Ramos (cell line): ENCODE measurements around the gene TSPAN16.

ENCODE experiments used
- in situ Hi-C: fragments of 300-500 bp; cut with MboI; formaldehyde crosslinking; loops from one replicate; pipeline ENCODE4 v1.14.3; 2022; ENCODE audit warnings: low sequenced_read_pairs; ENCODE audit not compliant: unreplicated experiment

The TSPAN16 gene

DNA sequence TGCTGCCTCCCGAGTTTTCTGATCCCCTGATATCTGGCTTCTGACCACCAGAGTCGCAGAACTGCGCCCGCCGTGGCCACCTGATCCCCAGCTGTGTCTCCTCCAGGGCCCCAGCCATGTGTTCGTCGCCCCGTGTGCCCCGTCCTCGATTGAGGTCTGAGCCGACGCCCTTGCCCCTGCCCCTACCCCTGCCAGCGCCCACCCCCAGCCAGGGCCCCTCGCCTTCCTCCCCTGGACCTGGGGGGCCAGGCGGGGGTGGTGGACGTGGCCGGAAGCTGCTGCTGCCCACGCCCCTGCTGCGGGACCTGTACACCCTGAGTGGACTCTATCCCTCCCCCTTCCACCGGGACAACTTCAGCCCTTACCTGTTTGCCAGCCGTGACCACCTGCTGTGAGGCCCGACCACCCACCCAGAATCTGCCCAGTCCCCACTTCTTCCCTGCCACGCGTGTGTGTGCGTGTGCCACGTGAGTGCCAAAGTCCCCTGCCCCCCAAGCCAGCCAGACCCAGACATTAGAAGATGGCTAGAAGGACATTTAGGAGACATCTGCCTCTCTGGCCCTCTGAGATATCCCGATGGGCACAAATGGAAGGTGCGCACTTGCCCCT lies 68.4 kb downstream of the TSPAN16 start:
- in situ Hi-C loops, result no loop called here

DNA sequence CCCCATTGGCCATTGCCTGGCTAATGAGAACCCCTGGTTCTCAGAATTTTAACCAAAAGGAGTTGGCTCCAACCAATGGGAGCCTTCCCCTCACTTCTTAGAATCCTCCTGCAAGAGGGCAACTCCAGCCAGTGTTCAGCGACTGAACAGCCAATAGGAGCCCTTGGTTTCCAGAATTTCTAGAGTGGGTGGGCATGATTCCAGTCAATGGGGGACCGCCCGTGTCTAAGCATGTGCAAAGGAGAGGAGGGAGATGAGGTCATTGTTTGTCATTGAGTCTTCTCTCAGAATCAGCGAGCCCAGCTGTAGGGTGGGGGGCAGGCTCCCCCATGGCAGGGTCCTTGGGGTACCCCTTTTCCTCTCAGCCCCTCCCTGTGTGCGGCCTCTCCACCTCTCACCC lies 69.0 kb downstream of the TSPAN16 start:
- in situ Hi-C loops, result no loop called here
